HG03159 (cell line): ENCODE measurements around the gene BRPF3.
"Not testable (repeated sequence)": the region's sequence is repeated elsewhere in the genome, so short reads cannot be mapped to it uniquely, and the experiment has no call there.

Source experiments
- ATAC-seq: cut with Tn5 transposase; IDR thresholded peaks from one replicate; pipeline ENCODE4 v1.9.1; 2021; ENCODE audit warnings: mild to moderate bottlenecking, moderate library complexity; ENCODE audit not compliant: unreplicated experiment

The BRPF3 gene

DNA sequence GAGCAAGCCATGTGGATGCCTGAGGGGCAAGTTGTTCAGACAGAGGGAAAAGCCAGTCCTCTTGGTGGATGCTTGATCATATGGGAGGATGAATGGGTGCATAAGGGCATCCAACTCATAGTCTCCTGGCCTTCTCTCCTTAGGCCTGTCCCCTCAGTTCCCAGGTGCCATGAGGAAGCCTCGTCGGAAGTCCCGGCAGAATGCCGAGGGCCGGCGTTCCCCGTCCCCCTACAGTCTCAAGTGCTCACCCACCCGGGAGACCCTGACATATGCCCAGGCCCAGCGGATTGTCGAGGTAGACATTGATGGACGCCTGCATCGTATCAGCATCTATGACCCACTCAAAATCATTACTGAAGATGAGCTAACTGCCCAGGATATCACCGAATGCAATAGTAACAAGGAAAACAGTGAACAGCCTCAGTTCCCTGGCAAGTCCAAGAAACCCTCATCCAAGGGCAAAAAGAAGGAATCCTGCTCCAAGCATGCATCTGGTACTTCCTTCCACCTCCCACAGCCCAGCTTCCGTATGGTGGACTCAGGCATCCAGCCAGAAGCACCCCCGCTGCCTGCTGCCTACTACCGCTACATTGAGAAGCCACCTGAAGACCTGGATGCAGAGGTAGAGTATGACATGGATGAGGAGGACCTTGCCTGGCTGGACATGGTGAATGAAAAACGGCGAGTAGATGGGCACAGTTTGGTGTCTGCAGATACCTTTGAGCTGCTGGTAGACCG, 3.8 kb downstream of the BRPF3 start:
- ATAC-seq, result no peak

GRCh38 chr6:36200998-36201596, 4.6 kb downstream of the BRPF3 start:
- ATAC-seq, result no peak

- ATAC-seq, result no peak
Measured at GRCh38 chr6:36201612-36202011, 5.1 kb downstream of the BRPF3 start.

- ATAC-seq, result no peak
Measured at GRCh38 chr6:36202101-36202500, 5.6 kb downstream of the BRPF3 start.

DNA sequence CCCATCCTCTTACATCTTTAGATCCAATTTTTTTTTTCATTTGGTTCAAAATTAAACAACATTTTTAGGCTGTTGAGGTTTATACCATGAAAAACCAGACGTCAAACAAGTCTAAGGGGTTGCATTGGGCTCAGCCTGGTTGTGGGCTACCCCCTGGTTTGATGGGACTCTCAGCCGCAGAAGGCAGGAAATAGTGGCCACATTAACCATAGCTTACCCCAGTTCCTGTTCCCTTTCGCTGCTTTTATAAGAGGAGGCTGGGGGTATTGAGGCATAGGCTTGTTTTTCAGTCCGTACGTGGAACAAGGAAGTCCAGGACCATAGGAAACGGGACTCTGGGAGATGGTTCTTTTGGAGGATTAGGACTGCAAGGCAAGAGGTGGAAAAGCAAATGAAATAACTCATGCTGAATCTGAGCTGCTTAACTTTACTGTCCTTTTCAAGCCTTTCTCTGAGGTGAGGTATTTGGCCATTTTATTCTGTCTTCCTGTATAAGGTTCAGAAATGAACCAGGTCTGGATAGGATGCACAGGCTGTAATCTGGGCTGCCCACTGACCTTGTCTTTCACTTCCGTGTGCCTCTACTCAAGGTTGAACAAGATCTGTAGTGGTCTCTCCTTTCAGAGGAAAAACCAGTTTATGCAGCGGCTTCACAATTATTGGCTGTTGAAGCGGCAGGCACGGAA, 7.7 kb downstream of the BRPF3 start:
- ATAC-seq, result no peak

GRCh38 chr6:36207155-36207554, 10.6 kb downstream of the BRPF3 start:
- no peak for ATAC-seq

DNA sequence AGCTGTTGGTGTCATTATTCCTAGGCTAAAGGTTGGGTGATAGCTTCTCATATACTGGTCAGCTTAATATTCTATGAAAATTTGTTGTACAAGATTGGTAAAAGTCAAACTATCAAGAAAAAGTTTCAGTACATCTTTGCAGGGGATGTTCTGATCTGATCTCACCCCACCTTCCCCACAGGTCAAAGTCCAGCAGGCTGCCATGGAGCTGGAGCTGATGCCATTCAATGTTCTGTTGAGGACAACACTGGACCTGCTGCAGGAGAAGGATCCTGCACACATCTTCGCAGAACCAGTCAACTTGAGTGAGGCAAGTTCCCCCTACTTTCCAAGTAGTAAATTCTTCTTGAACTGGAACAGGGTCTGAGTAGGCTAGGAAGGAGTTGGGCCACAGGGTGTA, 13.1 kb downstream of the BRPF3 start:
- ATAC-seq, result no peak

- ATAC-seq, result no peak
Measured at GRCh38 chr6:36210182-36210581, 13.6 kb downstream of the BRPF3 start.

GRCh38 chr6:36210886-36211595, 14.5 kb downstream of the BRPF3 start:
- no peak for ATAC-seq

GRCh38 chr6:36216559-36216958, 20.0 kb downstream of the BRPF3 start:
- ATAC-seq, result no peak

- no peak for ATAC-seq
Measured at GRCh38 chr6:36217188-36217587, 20.6 kb downstream of the BRPF3 start.

DNA sequence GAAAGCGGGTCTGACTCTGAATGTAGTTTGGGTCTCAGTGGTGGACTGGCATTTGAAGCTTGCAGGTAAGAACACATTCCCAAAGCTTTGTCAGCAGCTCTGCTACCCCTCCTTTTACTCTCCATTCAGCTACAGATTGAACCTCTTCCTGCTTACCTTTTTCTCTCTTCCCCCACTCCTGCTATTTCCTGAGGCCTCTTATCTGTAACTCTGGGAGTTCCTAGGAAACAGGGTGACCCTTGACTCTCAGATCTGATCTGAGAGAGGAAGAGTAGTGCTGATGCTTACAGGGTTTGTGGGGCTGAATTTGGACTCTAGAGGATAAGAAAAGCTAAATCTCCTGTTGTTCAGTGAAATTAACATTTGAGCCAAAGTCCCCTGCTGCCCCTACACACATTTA, 21.4 kb downstream of the BRPF3 start:
- ATAC-seq, result no peak

DNA sequence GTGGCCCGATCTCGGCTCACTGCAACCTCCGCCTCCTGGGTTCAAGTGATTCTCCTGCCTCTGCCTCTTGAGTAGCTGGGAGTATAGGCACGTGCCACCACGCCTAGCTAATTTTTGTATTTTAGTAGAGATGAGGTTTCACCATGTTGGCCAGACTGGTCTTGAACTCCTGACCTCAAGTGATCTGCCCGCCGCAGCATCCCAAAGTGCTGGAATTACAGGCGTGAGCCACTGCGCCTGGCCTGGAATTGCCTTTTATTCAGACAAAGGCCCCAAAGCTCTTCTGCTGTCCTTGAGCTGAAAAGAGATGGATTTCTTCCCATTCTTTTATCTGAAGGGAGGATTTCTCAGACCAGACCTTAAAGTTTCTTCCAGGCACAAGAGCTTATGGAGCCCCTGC, 22.0 kb downstream of the BRPF3 start:
- ATAC-seq, result not testable (repeated sequence)

DNA sequence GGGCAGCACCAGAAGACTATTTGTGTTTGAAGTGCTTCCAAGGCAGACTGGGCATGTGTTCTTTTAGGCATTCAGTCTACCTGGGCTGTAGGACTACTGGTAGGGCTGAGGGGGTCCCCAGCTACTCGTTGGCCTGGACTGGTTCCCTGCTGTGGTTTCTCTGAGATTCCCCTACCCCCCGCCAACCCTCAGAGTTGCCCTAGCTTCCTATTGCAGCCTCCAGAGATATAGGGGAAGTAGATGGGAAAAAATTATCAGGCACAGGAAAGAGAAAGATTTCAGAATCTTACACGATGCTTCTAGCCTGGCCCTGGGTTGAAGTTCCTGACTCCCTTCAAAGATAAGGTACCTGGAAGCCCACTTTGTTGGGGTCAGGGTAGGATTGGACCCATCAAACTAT, 22.5 kb downstream of the BRPF3 start:
- ATAC-seq, result no peak

DNA sequence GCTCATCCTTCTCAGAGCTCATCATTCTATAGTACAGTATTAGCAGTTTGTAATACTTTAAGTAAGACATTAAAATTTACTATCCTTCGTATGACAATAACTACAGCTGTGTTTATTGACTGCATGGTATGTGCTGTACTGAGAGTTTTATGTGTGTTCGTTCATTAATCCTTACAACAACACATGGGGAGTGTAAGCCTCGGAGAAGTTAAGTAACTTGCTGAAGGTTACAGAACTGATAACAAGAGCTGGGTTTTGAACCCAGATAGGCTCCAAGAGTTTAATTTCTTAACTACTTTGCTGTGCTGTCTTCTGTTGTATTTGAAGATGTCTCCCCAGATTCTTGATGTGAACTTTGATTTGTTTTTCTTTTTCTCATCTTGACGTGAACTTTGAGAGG, 23.7 kb downstream of the BRPF3 start:
- no peak for ATAC-seq

DNA sequence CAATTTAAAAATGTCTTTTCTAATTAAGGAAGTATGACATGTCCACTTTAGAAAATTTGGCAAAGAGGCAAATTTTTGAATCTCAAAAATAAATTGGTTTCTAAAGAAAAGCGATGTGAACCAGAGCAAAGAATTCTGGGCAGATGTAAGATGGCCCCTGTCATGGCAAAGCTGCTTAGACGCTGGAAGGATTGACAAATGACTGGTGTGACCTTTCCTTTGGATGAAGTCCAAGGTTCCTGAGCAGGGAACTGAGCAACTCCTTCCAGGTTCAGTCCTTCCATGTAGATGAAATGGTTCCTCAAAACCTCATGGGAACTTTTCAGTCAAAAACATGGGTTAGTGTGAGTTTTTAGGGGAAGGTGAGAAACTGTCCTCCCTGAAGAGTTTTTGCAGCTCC, 25.1 kb downstream of the BRPF3 start:
- ATAC-seq, result no peak

GRCh38 chr6:36222924-36223323, 26.4 kb downstream of the BRPF3 start:
- ATAC-seq, result no peak

GRCh38 chr6:36223706-36224105, 27.2 kb downstream of the BRPF3 start:
- no peak for ATAC-seq

DNA sequence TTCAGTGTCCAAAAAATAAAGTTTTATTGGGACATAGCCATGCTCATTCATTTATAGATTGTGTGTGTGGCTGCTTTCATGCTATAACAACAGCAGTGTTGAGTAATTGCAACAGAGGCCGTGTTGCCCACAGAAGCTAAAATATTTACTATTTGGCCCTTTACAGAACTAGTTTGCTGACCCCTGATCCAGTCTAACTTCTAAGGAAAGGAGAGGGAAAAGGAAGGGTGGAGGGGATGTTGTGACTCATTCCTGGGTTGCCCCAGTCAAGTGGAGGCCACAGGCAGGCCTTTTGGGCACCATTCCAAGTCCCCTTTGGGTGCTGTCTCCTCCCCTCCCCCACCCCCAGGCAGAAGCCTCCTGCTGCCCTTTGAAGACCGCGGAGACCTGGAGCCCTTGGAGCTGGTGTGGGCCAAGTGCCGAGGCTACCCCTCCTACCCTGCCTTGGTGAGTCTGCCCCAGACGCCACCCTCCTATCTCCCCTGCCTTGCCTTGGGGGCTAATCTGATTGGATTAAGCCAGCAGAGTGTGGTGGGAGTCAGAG, 28.4 kb downstream of the BRPF3 start:
- ATAC-seq, result no peak

DNA sequence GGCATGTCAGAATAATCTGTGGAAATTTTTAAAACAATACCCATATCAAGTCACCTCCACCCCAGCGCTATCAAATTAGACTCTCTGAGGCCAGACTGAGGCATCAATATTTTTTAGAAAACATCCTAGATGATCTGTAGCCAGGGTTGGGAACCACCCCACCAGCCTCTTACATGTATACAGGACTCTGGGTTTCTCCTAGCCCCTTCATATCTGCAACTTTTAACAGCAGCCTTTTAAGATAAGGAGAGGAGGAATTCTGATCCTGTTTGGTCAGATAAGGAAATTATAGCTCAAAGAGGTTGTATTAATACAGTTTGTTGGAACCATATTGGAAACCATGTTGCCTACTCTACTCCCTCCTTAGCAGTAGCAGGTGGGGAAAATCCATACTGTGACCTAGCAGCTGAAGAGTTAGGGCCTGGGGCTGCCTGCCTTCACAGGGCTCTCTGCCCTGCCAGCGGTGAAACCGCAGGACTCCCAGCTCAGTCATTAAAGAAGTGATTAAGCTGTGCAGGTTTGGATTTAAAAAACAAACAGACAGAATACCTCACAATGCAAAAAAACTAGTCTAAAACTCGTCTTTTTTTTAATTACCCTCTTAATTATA, 30.0 kb downstream of the BRPF3 start:
- no peak for ATAC-seq
